HepG2 (cell line): ENCODE measurements around the gene MRPL38. TPM values are rescaled to one million over a fixed set of nuclear protein-coding genes. Genes with fewer than 3 reads are reported as not detected.

Experiments used
- ATAD3A ChIP-seq: sonication (generic); formaldehyde crosslinking; IDR thresholded peaks from 2 replicates; pipeline ENCODE4 v1.4.0; 2020; ENCODE audit warnings: missing genetic modification reagents
- CBX1 ChIP-seq: IDR thresholded peaks from one replicate; pipeline ENCODE4 v1.6.1; 2016; ENCODE audit warnings: antibody characterized with exemption, low read depth
- CEBPB ChIP-seq: IDR thresholded peaks from 2 replicates; pipeline ENCODE4 v1.6.1; 2011; ENCODE audit warnings: low read depth, low read length, improper control_type of control experiment, borderline replicate concordance
- CENPX ChIP-seq: sonication (generic); formaldehyde crosslinking; IDR thresholded peaks from 2 replicates; pipeline ENCODE4 v1.9.0; 2021; ENCODE audit warnings: mild to moderate bottlenecking, missing genetic modification reagents, moderate library complexity
- ERF ChIP-seq: IDR thresholded peaks from 2 replicates; pipeline ENCODE4 v1.6.1; 2018; ENCODE audit warnings: missing biosample characterization, missing genetic modification reagents
- HOXA3 ChIP-seq: sonication (generic); formaldehyde crosslinking; IDR thresholded peaks from 2 replicates; pipeline ENCODE4 v1.5.0; 2020; ENCODE audit warnings: missing genetic modification reagents
- JUND ChIP-seq: sonication (generic); formaldehyde crosslinking; IDR thresholded peaks from 2 replicates; pipeline ENCODE4 v1.8.0; 2022; ENCODE audit warnings: mild to moderate bottlenecking, missing genetic modification reagents
- KLF12 ChIP-seq: sonication (generic); formaldehyde crosslinking; IDR thresholded peaks from 2 replicates; pipeline ENCODE4 v1.4.0; 2020; ENCODE audit warnings: missing genetic modification reagents, borderline replicate concordance
- KLF16 ChIP-seq, 2 experiments: sonication (generic) in 1 of 2; formaldehyde crosslinking in 1 of 2; IDR thresholded peaks; 2 replicates each; pipeline versions ENCODE4 v1.6.1 to v1.8.0; 2016 to 2023; ENCODE audit warnings: missing genetic modification reagents in 2 of 2, missing compliant biosample characterization in 1 of 2
- MED13 ChIP-seq: sonication (generic); formaldehyde crosslinking; IDR thresholded peaks from 2 replicates; pipeline ENCODE4 v1.5.0; 2020; ENCODE audit warnings: missing genetic modification reagents
- NFE2L2 ChIP-seq: fragments of 150-350 bp; IDR thresholded peaks from 2 replicates; pipeline ENCODE4 v1.6.1; 2014; ENCODE audit warnings: low read length
- NFYC ChIP-seq: IDR thresholded peaks from 2 replicates; pipeline ENCODE4 v1.6.1; 2016; ENCODE audit warnings: missing genetic modification reagents, missing compliant biosample characterization
- PAF1 ChIP-seq: IDR thresholded peaks from 2 replicates; pipeline ENCODE4 v1.6.1; 2016; ENCODE audit warnings: missing genetic modification reagents, missing compliant biosample characterization
- POLR2A ChIP-seq, 2 experiments: IDR thresholded peaks; 2 replicates each; pipeline ENCODE4 v1.6.1; 2011; ENCODE audit warnings: low read depth in 2 of 2, low read length in 2 of 2, mild to moderate bottlenecking in 1 of 2, moderate library complexity in 1 of 2; ENCODE audit not compliant: insufficient read depth in 1 of 2
- PRPF4 ChIP-seq: fragments of 200-400 bp; formaldehyde crosslinking; IDR thresholded peaks from 2 replicates; pipeline ENCODE4 v1.6.1; 2016; ENCODE audit warnings: low read length, low read depth; ENCODE audit not compliant: poor library complexity, severe bottlenecking
- THYN1 ChIP-seq: sonication (generic); formaldehyde crosslinking; IDR thresholded peaks from 2 replicates; pipeline ENCODE4 v1.8.1; 2023; ENCODE audit warnings: low read depth, mild to moderate bottlenecking, moderate library complexity, missing genetic modification reagents, borderline replicate concordance
- ZNF441 ChIP-seq: sonication (generic); formaldehyde crosslinking; IDR thresholded peaks from 2 replicates; pipeline ENCODE4 v1.7.0; 2021; ENCODE audit warnings: missing genetic modification reagents, borderline replicate concordance
- ZNF607 ChIP-seq: sonication (generic); formaldehyde crosslinking; IDR thresholded peaks from 2 replicates; pipeline ENCODE4 v1.5.1; 2020; ENCODE audit warnings: missing genetic modification reagents, mild to moderate bottlenecking, borderline replicate concordance
- ZNF678 ChIP-seq: sonication (generic); formaldehyde crosslinking; IDR thresholded peaks from 2 replicates; pipeline ENCODE4 v1.4.0; 2020; ENCODE audit warnings: mild to moderate bottlenecking, missing genetic modification reagents
- ZNF746 ChIP-seq: sonication (generic); formaldehyde crosslinking; IDR thresholded peaks from 2 replicates; pipeline ENCODE4 v1.8.0; 2022; ENCODE audit warnings: mild to moderate bottlenecking, missing genetic modification reagents
- polyA plus RNA-seq, 8 experiments: library from polyadenylated mRNA; depleted of rRNA in 3 of 8; stranded (reverse) in 7 of 8; unstranded in 1 of 8; fragments of >200 nt; fragmentation: Illumina TruSeq in 4 of 8; extraction: Trizol in 4 of 8; gene quantifications; 2 replicates each; pipeline versions ENCODE4 v1.2.1 to v1.2.3, GENCODE V29; 2011 to 2016; ENCODE audit warnings: low read depth in 4 of 8, missing spikeins in 1 of 8, mixed read lengths in 1 of 8; ENCODE audit not compliant: insufficient read depth in 1 of 8
- total RNA-seq, 5 experiments: library from RNA; depleted of rRNA; stranded (reverse); fragments of >200 nt; fragmentation: Illumina TruSeq; extraction: Trizol; gene quantifications; 2 replicates each; pipeline ENCODE4 v1.2.3, GENCODE V29; 2016; ENCODE audit warnings: low read depth in 1 of 5
- TF ChIP-seq, protein P1 (sequence below): sonication (generic); formaldehyde crosslinking; IDR thresholded peaks from 2 replicates; pipeline ENCODE4 v1.5.0; 2020; ENCODE audit warnings: mild to moderate bottlenecking, missing genetic modification reagents
- TF ChIP-seq, protein P2 (sequence below): sonication (generic); formaldehyde crosslinking; IDR thresholded peaks from 2 replicates; pipeline ENCODE4 v1.4.0; 2020; ENCODE audit warnings: missing genetic modification reagents
- TF ChIP-seq, protein P3 (sequence below): sonication (generic); formaldehyde crosslinking; IDR thresholded peaks from 2 replicates; pipeline ENCODE4 v1.8.0; 2022; ENCODE audit warnings: missing genetic modification reagents, mild to moderate bottlenecking, moderate library complexity, borderline replicate concordance

The MRPL38 gene
- total and polyA plus RNA-seq, 2 of the 13 experiments (the other 11 are each of a cell fraction or from before 2014, with no cell fraction given): 83.7 to 125 TPM

DNA sequence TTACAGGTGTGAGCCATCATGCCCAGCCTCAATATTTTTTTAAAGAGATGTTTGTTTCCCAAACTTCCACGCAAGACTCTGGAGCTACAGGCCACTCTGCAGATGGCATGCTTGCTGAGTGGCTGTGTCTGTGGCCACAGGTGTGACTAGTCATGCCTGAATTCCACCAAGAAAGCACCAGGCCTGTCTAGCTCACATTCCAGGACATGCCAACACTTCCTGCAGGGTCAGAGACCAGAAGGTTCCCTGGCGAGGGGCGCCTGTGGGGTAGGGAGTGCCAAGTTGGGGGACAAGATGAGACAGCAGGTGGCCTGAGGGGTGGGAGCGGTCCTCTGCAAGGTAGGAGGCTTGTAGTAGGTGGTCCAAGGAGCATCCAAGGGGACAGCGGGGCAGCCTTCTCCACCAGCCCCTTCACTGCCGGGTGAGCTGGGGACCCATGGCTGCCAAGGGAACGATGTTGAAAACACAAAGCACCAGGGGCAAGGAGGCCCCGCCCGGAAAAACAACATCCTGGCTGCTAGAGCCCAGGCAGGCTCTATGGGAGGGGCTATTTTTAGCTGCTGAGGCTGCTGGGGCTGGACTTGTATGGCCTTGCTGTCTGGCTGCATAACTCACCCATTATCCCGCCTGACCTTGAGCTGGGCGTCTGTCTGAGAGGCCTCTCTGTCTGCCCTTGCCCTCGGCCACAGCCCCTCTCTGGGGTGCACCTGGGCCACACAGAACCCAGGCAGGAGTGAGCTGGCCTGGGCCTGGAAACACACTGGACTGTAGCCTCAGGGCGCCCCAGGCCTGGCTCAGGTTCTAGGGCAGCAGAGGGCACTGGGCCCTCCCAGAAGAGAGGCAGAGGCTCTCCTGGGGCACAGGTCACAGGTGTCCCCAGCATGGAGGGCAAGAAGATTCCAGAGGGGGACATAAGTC, 32.0 kb downstream of the MRPL38 start (continued):
- TF ChIP-seq, protein P1, sequence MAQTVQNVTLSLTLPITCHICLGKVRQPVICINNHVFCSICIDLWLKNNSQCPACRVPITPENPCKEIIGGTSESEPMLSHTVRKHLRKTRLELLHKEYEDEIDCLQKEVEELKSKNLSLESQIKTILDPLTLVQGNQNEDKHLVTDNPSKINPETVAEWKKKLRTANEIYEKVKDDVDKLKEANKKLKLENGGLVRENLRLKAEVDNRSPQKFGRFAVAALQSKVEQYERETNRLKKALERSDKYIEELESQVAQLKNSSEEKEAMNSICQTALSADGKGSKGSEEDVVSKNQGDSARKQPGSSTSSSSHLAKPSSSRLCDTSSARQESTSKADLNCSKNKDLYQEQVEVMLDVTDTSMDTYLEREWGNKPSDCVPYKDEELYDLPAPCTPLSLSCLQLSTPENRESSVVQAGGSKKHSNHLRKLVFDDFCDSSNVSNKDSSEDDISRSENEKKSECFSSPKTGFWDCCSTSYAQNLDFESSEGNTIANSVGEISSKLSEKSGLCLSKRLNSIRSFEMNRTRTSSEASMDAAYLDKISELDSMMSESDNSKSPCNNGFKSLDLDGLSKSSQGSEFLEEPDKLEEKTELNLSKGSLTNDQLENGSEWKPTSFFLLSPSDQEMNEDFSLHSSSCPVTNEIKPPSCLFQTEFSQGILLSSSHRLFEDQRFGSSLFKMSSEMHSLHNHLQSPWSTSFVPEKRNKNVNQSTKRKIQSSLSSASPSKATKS (CRISPR knock-in tag): no peak
- TF ChIP-seq HOXA3 (CRISPR knock-in tag) (peak; percentile 95), NFYC (CRISPR knock-in tag) (peak; percentile 44; the same call in 1 of the 2 replicates), NFE2L2 (no peak), THYN1 (CRISPR knock-in tag) (0 out of 2 replicates have a peak, but pooled peaks have one; percentile 18), MED13 (peak; percentile 85; the same call in 1 of the 2 replicates), CBX1 (peak; percentile 86), CEBPB (no peak), POLR2A (IDR thresholded peaks at IDR 0.05; ENCODE audit: insufficient read depth in 1 of 2, low read depth in 2 of 2, low read length in 2 of 2) (peak in 1 of 2 experiments; percentile 84; a peak in 2 of 4 replicates), CENPX (CRISPR knock-in tag) (no peak), ERF (CRISPR knock-in tag) (peak; percentile 99), KLF16 (CRISPR knock-in tag; IDR thresholded peaks at IDR 0.05) (peak; percentile 24 to 89; a peak in 2 of 4 replicates), ZNF678 (CRISPR knock-in tag) (no peak), PRPF4 (no peak), KLF12 (CRISPR knock-in tag) (peak; percentile 90), ZNF607 (CRISPR knock-in tag) (no peak; the same call in 1 of the 2 replicates), ATAD3A (CRISPR knock-in tag) (no peak), JUND (peak; percentile 78; the same call in 1 of the 2 replicates), PAF1 (CRISPR knock-in tag) (peak; percentile 97), ZNF746 (peak; percentile 88; the same call in 1 of the 2 replicates), ZNF441 (CRISPR knock-in tag) (peak; percentile 74)
- TF ChIP-seq, protein P2, sequence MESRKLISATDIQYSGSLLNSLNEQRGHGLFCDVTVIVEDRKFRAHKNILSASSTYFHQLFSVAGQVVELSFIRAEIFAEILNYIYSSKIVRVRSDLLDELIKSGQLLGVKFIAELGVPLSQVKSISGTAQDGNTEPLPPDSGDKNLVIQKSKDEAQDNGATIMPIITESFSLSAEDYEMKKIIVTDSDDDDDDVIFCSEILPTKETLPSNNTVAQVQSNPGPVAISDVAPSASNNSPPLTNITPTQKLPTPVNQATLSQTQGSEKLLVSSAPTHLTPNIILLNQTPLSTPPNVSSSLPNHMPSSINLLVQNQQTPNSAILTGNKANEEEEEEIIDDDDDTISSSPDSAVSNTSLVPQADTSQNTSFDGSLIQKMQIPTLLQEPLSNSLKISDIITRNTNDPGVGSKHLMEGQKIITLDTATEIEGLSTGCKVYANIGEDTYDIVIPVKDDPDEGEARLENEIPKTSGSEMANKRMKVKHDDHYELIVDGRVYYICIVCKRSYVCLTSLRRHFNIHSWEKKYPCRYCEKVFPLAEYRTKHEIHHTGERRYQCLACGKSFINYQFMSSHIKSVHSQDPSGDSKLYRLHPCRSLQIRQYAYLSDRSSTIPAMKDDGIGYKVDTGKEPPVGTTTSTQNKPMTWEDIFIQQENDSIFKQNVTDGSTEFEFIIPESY: peak; percentile 66; the same call in 1 of the 2 replicates
- TF ChIP-seq, protein P3, sequence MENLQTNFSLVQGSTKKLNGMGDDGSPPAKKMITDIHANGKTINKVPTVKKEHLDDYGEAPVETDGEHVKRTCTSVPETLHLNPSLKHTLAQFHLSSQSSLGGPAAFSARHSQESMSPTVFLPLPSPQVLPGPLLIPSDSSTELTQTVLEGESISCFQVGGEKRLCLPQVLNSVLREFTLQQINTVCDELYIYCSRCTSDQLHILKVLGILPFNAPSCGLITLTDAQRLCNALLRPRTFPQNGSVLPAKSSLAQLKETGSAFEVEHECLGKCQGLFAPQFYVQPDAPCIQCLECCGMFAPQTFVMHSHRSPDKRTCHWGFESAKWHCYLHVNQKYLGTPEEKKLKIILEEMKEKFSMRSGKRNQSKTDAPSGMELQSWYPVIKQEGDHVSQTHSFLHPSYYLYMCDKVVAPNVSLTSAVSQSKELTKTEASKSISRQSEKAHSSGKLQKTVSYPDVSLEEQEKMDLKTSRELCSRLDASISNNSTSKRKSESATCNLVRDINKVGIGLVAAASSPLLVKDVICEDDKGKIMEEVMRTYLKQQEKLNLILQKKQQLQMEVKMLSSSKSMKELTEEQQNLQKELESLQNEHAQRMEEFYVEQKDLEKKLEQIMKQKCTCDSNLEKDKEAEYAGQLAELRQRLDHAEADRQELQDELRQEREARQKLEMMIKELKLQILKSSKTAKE: peak; percentile 100
